ENCODE results near the gene ZNF324.
"Not testable (repeated sequence)": the region's sequence is repeated elsewhere in the genome, so short reads cannot be mapped to it uniquely, and the experiment has no call there.

Gene ZNF324

DNA sequence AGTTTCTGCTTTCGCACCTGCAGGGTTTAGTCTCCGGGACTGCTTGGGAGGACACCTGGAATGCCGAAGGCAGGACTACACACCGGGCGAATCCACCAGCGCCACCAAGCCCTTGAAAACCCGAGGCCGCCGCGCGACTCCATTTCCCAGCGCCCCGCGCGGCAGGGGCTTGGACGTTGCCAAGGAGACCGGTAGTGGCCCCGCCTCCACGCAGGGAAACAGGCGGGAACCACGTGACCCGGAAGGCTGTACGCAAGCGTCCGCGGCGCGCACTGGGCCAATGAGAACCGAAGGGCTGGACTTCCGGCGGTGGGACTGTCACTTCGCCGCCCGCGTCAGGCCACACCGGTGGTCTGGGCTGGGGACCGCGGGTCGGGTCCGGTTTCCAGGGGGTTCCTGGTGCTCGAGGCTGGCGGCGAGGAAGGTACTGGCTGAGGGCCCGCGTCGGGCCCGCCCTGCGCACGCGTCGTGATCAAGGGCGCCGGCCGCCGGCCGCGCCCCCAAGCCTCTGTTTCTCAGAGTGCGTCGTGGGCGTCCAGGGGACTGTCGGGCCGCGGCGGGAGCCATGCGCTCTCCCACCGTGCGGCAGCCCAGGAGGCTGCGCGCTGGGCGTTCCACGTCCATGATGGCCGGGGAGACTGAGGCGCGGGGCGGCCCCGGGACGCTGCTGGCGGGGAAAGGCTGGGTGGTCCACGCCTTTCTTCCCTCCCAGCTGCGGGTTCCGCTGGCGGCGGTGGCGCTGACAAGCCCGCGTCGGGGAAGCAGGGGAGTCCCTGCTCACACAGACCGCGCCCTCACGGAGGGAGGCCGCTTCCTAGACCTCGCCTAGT is at the start of gene ZNF324:
Gene ZNF324, plus strand, starts transcription at position 321 of the 830 bp plus-strand sequence. CDS start 2,106 bp downstream, outside the sequence.
- DNase-seq (ENCODE audit: low read depth) = peak; percentile 95

GRCh38 chr19:58428617-58429016 is 38.3 kb upstream of the ZNF324 start:
- DNase-seq (ENCODE audit: low read depth) = no peak

- DNase-seq (ENCODE audit: low read depth) = no peak
These were observed 37.1 kb upstream of the ZNF324 start for GRCh38 chr19:58429745-58430144.

DNA sequence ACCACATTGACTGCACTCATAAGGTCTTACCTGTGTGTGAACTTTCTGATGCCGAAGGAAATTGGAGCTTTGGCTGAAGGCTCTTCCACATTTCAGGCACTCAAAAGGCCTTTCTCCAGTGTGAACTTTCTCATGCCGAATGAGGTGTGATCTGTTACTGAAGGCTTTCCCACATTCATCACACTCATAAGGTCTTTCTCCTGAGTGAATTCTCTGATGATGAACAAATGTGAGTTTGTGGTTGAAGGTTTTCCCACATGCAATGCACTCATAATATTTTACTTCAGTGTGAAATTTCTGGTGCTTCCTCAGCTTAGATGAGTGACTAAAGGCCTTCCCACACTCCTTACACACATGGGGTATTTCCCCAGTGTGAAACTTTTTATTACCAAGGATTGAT is 32.7 kb upstream of the ZNF324 start:
- no peak for DNase-seq (ENCODE audit: low read depth)

- DNase-seq (ENCODE audit: low read depth) = peak; percentile 65
These were observed 27.0 kb upstream of the ZNF324 start, which contains the start of gene ZNF132 for GRCh38 chr19:58439576-58440554. TSS of gene ZNF132 (minus strand) at chr19:58440153. CDS start at chr19:58439821, 332 bp downstream.

- DNase-seq (ENCODE audit: low read depth) = no peak
These were observed 26.3 kb upstream of the ZNF324 start for GRCh38 chr19:58440556-58440955.

GRCh38 chr19:58442986-58443385 is 23.9 kb upstream of the ZNF324 start:
- DNase-seq (ENCODE audit: low read depth) = not testable (repeated sequence)

DNA sequence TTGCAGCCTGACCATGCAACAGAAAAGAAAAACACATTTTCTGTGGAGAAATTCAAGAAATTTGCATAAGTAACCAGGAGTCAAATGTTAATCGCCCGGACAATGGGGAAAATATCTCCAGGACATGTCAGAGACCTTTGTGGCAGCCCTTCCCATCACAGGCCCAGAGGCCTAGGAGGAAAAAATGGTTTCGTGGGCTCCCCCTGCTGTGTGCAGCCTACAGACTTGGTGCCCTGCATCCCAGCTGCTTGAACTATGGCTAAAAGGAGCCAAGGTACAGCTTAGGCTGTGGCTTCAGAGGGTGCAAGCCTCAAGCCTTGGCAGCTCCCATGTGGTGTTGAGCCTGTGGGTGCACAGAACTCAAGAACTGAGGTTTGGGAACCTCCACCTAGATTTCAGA is 18.0 kb upstream of the ZNF324 start:
- not testable (repeated sequence) for DNase-seq (ENCODE audit: low read depth)

DNA sequence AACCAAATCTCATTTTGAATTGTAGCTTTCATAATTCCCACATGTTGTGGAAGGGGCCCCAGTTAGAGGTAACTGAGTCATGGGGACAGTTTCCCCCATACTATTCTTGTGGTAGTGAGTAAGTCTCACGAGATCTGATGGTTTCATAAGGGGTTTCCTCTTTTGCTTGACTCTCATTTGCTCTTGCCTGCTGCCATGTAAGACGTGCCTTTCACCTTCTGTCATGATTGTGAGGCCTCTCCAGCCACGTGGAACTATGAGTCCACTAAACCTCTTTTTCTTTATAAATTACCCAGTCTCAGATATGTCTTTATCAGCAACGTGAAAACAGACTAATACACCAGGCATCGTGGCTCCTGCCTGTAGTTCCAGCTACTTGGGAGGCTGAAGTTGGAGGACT is 16.9 kb upstream of the ZNF324 start:
- not testable (repeated sequence) for DNase-seq (ENCODE audit: low read depth)

DNA sequence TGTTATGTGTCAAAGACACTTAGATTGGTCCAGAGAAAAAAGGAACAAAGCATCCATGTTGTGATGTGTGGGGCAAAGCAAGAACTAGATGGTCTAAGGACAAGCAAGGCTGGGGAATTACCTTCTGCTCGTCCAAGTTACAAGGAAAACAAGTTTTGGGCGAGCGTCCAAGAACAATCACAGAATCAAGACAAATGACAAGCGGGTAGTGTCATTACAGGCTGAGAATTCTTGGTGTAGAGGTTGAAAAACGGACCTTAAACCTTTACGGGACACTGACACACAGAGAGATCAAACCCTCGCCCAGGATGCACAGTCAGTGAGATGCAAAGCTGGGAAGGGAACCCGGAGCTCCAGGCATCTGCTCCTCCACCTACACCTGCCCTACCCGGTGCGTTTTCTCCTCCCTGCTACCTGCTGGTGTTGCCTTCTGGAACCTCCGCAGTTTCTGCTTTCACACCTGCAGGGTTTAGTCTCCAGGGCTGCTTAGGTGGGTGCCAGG is 16.0 kb upstream of the ZNF324 start:
- no peak for DNase-seq (ENCODE audit: low read depth)

DNA sequence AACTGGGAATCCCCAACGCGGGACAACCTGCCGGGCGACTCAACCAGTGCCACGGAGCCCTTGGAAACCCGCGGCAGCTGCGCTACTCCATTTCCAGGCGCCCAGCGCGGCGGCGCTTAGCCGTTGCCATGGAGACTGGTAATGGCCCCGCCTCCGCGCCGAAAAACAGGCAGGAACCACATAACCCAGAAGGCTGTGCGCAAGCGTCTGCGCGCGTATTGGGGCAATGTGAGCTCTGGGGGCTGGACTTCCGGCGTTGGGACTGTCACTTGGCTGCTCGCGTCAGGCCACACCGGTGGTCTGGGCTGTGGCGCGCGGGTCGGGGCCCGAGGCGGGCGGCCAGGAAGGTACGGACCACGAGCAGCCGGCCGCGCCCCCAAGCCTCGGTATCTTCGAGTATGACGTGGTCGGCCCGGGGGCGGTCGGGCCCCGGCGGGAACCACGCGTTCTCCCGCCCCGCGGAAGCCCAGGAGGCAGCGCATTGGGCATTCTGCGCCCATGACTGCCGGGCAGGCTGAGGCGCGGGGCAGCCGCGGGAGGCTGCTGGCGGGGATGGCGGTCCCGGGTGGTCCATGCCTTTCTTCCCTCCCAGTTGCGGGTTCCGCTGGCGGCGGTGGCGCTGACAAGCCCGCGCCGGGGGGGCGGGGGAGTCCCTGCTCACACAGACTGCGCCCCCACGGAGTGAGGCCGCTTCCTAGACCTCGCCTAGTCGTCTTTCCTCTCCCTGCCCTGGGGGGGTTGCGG is 15.3 kb upstream of the ZNF324 start, which contains the start of gene ZNF324B:
Gene ZNF324B, plus strand, starts transcription at position 265 of the 744 bp plus-strand sequence. CDS start 2,080 bp downstream, outside the sequence.
- peak; percentile 87 for DNase-seq (ENCODE audit: low read depth)

DNA sequence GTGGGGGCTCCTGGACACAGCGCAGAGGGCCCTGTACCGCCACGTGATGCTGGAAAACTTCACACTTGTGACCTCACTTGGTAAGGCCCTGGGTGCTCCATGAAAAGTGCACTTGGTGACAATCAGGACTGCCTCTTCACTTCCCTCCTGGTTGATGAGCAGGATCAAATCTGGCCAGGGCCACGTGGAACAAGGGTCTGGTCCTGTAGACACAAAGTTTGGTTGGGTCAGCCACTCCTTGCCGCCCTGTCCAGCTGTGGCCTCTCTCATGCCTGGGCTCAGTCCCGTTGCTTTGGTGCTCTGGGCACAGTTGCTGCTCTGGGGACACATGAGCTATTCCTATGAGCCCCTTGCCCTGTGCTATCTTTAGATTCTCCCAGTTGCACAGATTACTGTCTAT is 13.1 kb upstream of the ZNF324 start:
- DNase-seq (ENCODE audit: low read depth) = no peak

DNA sequence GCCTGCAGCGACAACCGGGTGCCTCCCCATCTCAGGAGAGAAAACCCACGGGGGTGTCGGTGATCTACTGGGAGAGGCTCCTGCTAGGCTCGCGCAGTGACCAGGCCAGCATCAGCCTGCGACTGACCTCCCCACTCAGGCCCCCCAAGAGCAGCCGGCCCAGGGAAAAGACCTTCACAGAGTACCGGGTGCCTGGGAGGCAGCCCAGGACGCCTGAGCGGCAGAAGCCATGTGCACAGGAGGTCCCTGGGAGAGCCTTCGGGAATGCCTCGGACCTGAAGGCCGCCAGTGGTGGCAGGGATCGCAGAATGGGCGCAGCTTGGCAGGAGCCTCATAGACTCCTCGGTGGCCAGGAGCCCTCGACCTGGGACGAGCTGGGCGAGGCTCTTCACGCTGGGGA is 11.6 kb upstream of the ZNF324 start:
- no peak for DNase-seq (ENCODE audit: low read depth)

DNA sequence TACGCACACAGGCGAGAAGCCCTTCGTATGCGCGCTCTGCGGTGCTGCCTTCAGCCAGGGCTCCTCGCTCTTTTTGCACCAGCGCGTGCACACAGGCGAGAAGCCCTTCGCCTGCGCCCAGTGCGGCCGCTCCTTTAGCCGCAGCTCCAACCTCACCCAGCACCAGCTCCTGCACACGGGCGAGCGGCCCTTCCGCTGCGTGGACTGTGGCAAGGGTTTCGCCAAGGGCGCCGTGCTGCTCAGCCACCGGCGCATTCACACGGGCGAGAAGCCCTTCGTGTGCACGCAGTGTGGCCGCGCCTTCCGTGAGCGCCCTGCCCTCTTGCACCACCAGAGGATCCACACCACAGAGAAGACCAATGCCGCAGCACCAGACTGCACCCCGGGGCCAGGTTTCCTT is 10.8 kb upstream of the ZNF324 start:
- no peak for DNase-seq (ENCODE audit: low read depth)

- DNase-seq (ENCODE audit: low read depth) = no peak
These were observed 6.8 kb upstream of the ZNF324 start for GRCh38 chr19:58460039-58460438.

- no peak for DNase-seq (ENCODE audit: low read depth)
These were observed 656 bp upstream of the ZNF324 start for GRCh38 chr19:58466089-58466759.

GRCh38 chr19:58468216-58468839 is 1.4 kb downstream of the ZNF324 start:
- DNase-seq (ENCODE audit: low read depth) = no peak

GRCh38 chr19:58469241-58470013 is 2.5 kb downstream of the ZNF324 start:
- DNase-seq (ENCODE audit: low read depth) = no peak

GRCh38 chr19:58470837-58471543 is 4.1 kb downstream of the ZNF324 start:
- not testable (repeated sequence) for DNase-seq (ENCODE audit: low read depth)

Data from stimulated activated CD8-positive, alpha-beta memory T cell treated with anti-CD3 and anti-CD28 coated beads, Interleukin-15, amount 100 ng/mL, for 24 hours (primary cell).